IPS DF 6.9 (cell line): ENCODE results near the gene SLC12A5.
"Not testable (repeated sequence)": the region's sequence is repeated elsewhere in the genome, so short reads cannot be mapped to it uniquely, and the experiment has no call there.

Experiments
- DNase-seq: peaks from one replicate; pipeline ENCODE4 v3.0.0-alpha.2; 2013; ENCODE audit warnings: low read depth, low spot score
- H3K27ac ChIP-seq: one replicate; pipeline ENCODE4 v1.5.1; 2013; ENCODE audit warnings: low read length, control low read depth
- H3K27me3 ChIP-seq: 2 replicates; pipeline ENCODE4 v1.6.1; 2013; ENCODE audit warnings: mild to moderate bottlenecking, low read length; ENCODE audit not compliant: control insufficient read depth, insufficient read depth
- H3K36me3 ChIP-seq: 2 replicates; pipeline ENCODE4 v1.6.1; 2013; ENCODE audit warnings: low read length; ENCODE audit not compliant: control insufficient read depth, insufficient read depth
- H3K4me1 ChIP-seq: 2 replicates; pipeline ENCODE4 v1.6.1; 2013; ENCODE audit warnings: low read length; ENCODE audit not compliant: control insufficient read depth, insufficient read depth
- H3K4me3 ChIP-seq: 2 replicates; pipeline ENCODE4 v1.5.1; 2013; ENCODE audit warnings: mild to moderate bottlenecking, low read length
- H3K9me3 ChIP-seq: 2 replicates; pipeline ENCODE4 v1.6.1; 2013; ENCODE audit warnings: low read length, inconsistent platforms; ENCODE audit not compliant: control insufficient read depth, insufficient read depth
- WGBS: extraction: QIAGEN DNeasy Blood & Tissue Kit; methylation state at CpG from one replicate; pipeline ENCODE4 v1.1.7; 2013; ENCODE audit warnings: mixed read lengths, missing lambda C conversion rate; ENCODE audit not compliant: insufficient read length, insufficient coverage; 5-methylcytosine and 5-hydroxymethylcytosine counted together

SLC12A5 gene

GRCh38 chr20:45995495-45996097 lies 33.4 kb upstream of the SLC12A5 start:
- H3K4me3 ChIP-seq, H3K36me3 ChIP-seq, H3K4me1 ChIP-seq, H3K27me3 ChIP-seq, H3K27ac ChIP-seq, H3K9me3 ChIP-seq, DNase-seq: not testable (repeated sequence)
- WGBS, result no CpG with 5 or more reads among the region's 6 CpGs

GRCh38 chr20:45997187-45997586 lies 31.8 kb upstream of the SLC12A5 start:
- no peak overlapping the region for H3K4me3 ChIP-seq
- no peaks in the 10 kb centered on the region for H3K9me3 ChIP-seq
- H3K36me3 ChIP-seq, result no peaks in the 10 kb centered on the region
- no peak for DNase-seq
- no CpG with 5 or more reads among the region's 3 CpGs for WGBS
- H3K27ac ChIP-seq, result no peak overlapping the region
- H3K4me1 ChIP-seq, result peaks cover 3% of the 10 kb centered on the region; the same call in 1 of the 2 replicates
- no peaks in the 10 kb centered on the region for H3K27me3 ChIP-seq

GRCh38 chr20:45998337-45998736 lies 30.7 kb upstream of the SLC12A5 start:
- no peak overlapping the region for H3K27ac ChIP-seq
- H3K4me1 ChIP-seq, result peaks cover 2% of the 10 kb centered on the region; the same call in 1 of the 2 replicates
- no peaks in the 10 kb centered on the region for H3K36me3 ChIP-seq
- H3K4me3 ChIP-seq, result no peak overlapping the region
- no peaks in the 10 kb centered on the region for H3K27me3 ChIP-seq
- no CpG with 5 or more reads among the region's 2 CpGs for WGBS
- no peak for DNase-seq
- H3K9me3 ChIP-seq, result no peaks in the 10 kb centered on the region

- H3K4me1 ChIP-seq, result no peaks in the 10 kb centered on the region
- no peaks in the 10 kb centered on the region for H3K9me3 ChIP-seq
- H3K27me3 ChIP-seq, result no peaks in the 10 kb centered on the region
- H3K4me3 ChIP-seq, result no peak overlapping the region
- no peaks in the 10 kb centered on the region for H3K36me3 ChIP-seq
- WGBS, result no CpG with 5 or more reads among the region's 4 CpGs
- no peak for DNase-seq
- no peak overlapping the region for H3K27ac ChIP-seq
Measured at GRCh38 chr20:45998761-45999160, 30.3 kb upstream of the SLC12A5 start.

- Histone ChIP-seq H3K4me1 (0 out of 2 replicates have a peak, but pooled peaks cover 1% of the 10 kb centered on the region), H3K36me3 (no peaks in the 10 kb centered on the region), H3K9me3 (no peaks in the 10 kb centered on the region), H3K27me3 (no peaks in the 10 kb centered on the region), H3K27ac (no peak overlapping the region), H3K4me3 (no peak overlapping the region)
- WGBS, result no CpG with 5 or more reads among the region's 4 CpGs
- no peak for DNase-seq
Measured at GRCh38 chr20:45999557-46000261, 29.3 kb upstream of the SLC12A5 start.

- Histone ChIP-seq H3K4me1 (0 out of 2 replicates have a peak, but pooled peaks cover 2% of the 10 kb centered on the region), H3K27ac (no peak overlapping the region), H3K4me3 (no peak overlapping the region), H3K27me3 (no peaks in the 10 kb centered on the region), H3K9me3 (no peaks in the 10 kb centered on the region), H3K36me3 (no peaks in the 10 kb centered on the region)
- no peak for DNase-seq
- WGBS, result no CpG with 5 or more reads among the region's 16 CpGs
Measured at GRCh38 chr20:46000262-46000996, 28.6 kb upstream of the SLC12A5 start.

- Histone ChIP-seq H3K9me3 (no peaks in the 10 kb centered on the region), H3K4me3 (no peak overlapping the region), H3K27me3 (no peaks in the 10 kb centered on the region), H3K27ac (no peak overlapping the region), H3K4me1 (0 out of 2 replicates have a peak, but pooled peaks cover 2% of the 10 kb centered on the region), H3K36me3 (no peaks in the 10 kb centered on the region)
- WGBS, result no CpG with 5 or more reads among the region's 5 CpGs
- no peak for DNase-seq
Measured at GRCh38 chr20:46001498-46001897, 27.5 kb upstream of the SLC12A5 start.

- DNase-seq, result no peak
- Histone ChIP-seq H3K4me1 (0 out of 2 replicates have a peak, but pooled peaks cover 2% of the 10 kb centered on the region), H3K36me3 (no peaks in the 10 kb centered on the region), H3K27me3 (no peaks in the 10 kb centered on the region), H3K27ac (no peak overlapping the region), H3K4me3 (no peak overlapping the region), H3K9me3 (no peaks in the 10 kb centered on the region)
- WGBS, result no CpG with 5 or more reads among the region's 3 CpGs
Measured at GRCh38 chr20:46002008-46002407, 27.0 kb upstream of the SLC12A5 start.

GRCh38 chr20:46004187-46004586 lies 24.8 kb upstream of the SLC12A5 start:
- DNase-seq, result no peak
- H3K27me3 ChIP-seq, result no peaks in the 10 kb centered on the region
- H3K27ac ChIP-seq, result no peak overlapping the region
- WGBS, result no CpG with 5 or more reads among the region's 4 CpGs
- H3K9me3 ChIP-seq, result no peaks in the 10 kb centered on the region
- H3K4me3 ChIP-seq, result no peak overlapping the region
- 0 out of 2 replicates have a peak, but pooled peaks cover 3% of the 10 kb centered on the region for H3K4me1 ChIP-seq
- no peaks in the 10 kb centered on the region for H3K36me3 ChIP-seq

GRCh38 chr20:46004889-46005473 lies 24.0 kb upstream of the SLC12A5 start:
- no peak for DNase-seq
- Histone ChIP-seq H3K9me3 (no peaks in the 10 kb centered on the region), H3K27me3 (no peaks in the 10 kb centered on the region), H3K4me1 (0 out of 2 replicates have a peak, but pooled peaks cover 3% of the 10 kb centered on the region), H3K4me3 (no peak overlapping the region), H3K36me3 (no peaks in the 10 kb centered on the region), H3K27ac (no peak overlapping the region)
- no CpG with 5 or more reads among the region's 3 CpGs for WGBS
